H1 (cell line): ENCODE data around the gene CNOT6. TPM values are rescaled to one million over a fixed set of nuclear protein-coding genes. Genes with fewer than 3 reads are reported as not detected.

Source experiments
- CTCF ChIA-PET: fragments of 300-600 bp; sonication (Branson Sonifier 250); formaldehyde crosslinking; loops from one replicate; lab custom pipeline; 2021; ENCODE audit not compliant: partially characterized antibody; lab: Charles Lee
- POLR2A ChIA-PET: fragments of 300-600 bp; sonication (Branson Sonifier 250); formaldehyde crosslinking; loops from one replicate; lab custom pipeline; 2021; ENCODE audit warnings: inconsistent platforms; ENCODE audit not compliant: partially characterized antibody; lab: Charles Lee
- DNase-seq, 2 experiments: peaks; one replicate each; pipeline versions ENCODE4 v3.0.0 to v3.0.0-alpha.2; 2010 to 2022; ENCODE audit warnings: low spot score in 2 of 2, low read depth in 1 of 2, mixed read lengths in 1 of 2
- FAIRE-seq: peaks from 2 replicates; lab custom pipeline; 2011; peaks lifted over from hg19 to GRCh38; lab: Jason Lieb, UNC
- H2AFZ ChIP-seq: 2 replicates; pipeline ENCODE4 v1.8.1; 2012; ENCODE audit warnings: low read length, inconsistent platforms
- H2AK5ac ChIP-seq: 2 replicates; pipeline ENCODE4 v1.6.1; 2013; ENCODE audit warnings: low read depth, low read length
- H2BK120ac ChIP-seq: replicated peaks from 2 replicates; pipeline ENCODE3; 2013; ENCODE audit warnings: low read depth, low read length, inconsistent platforms
- H2BK12ac ChIP-seq: 2 replicates; pipeline ENCODE4 v1.6.1; 2013; ENCODE audit warnings: low read depth, low read length
- H2BK15ac ChIP-seq: 2 replicates; pipeline ENCODE4 v1.6.1; 2013; ENCODE audit warnings: low read length
- H2BK20ac ChIP-seq: 2 replicates; pipeline ENCODE4 v1.6.1; 2013; ENCODE audit warnings: low read length
- H2BK5ac ChIP-seq: 2 replicates; pipeline ENCODE4 v1.6.1; 2013; ENCODE audit warnings: low read depth, low read length
- H3K14ac ChIP-seq: 2 replicates; pipeline ENCODE4 v1.6.1; 2013; ENCODE audit warnings: inconsistent platforms; ENCODE audit not compliant: insufficient read length
- H3K18ac ChIP-seq: 2 replicates; pipeline ENCODE4 v1.6.1; 2013; ENCODE audit warnings: low read length; ENCODE audit errors: extremely low read depth
- H3K23ac ChIP-seq: 2 replicates; pipeline ENCODE4 v1.6.1; 2013; ENCODE audit warnings: inconsistent platforms; ENCODE audit not compliant: insufficient read length
- H3K23me2 ChIP-seq: 2 replicates; pipeline ENCODE4 v1.6.1; 2013; ENCODE audit warnings: low read depth, low read length
- H3K27ac ChIP-seq: 2 replicates; pipeline ENCODE4 v1.6.1; 2011; ENCODE audit warnings: low read depth, low read length, inconsistent platforms
- H3K27me3 ChIP-seq, 4 experiments: replicated peaks in 1 of 4; 1 replicate in 1 of 4; 2 replicates in 3 of 4; pipeline versions ENCODE4 v1.6.1 to v1.8.1; 2011 to 2013; ENCODE audit warnings: low read length in 3 of 4, mild to moderate bottlenecking in 3 of 4, inconsistent platforms in 2 of 4, mixed read lengths in 2 of 4, moderate library complexity in 1 of 4; ENCODE audit not compliant: control insufficient read depth in 3 of 4, insufficient read depth in 3 of 4; ENCODE audit errors: extremely low read depth in 1 of 4
- H3K36me3 ChIP-seq, 4 experiments: 2 replicates each; pipeline versions ENCODE4 v1.6.1 to v1.8.1; 2011 to 2013; ENCODE audit warnings: mild to moderate bottlenecking in 4 of 4, low read length in 3 of 4, moderate library complexity in 2 of 4, control low read depth in 1 of 4, inconsistent platforms in 1 of 4; ENCODE audit not compliant: insufficient read depth in 4 of 4, control insufficient read depth in 2 of 4
- H3K4ac ChIP-seq: replicated peaks from 2 replicates; pipeline ENCODE3; 2013; ENCODE audit warnings: low read length, low read depth, mixed read lengths, inconsistent platforms; ENCODE audit not compliant: insufficient read length
- H3K4me1 ChIP-seq, 4 experiments: replicated peaks in 1 of 4; 1 replicate in 1 of 4; 2 replicates in 3 of 4; pipeline versions ENCODE4 v1.6.1 to v1.8.1; 2011 to 2013; ENCODE audit warnings: low read length in 3 of 4, inconsistent platforms in 2 of 4, mixed read lengths in 1 of 4; ENCODE audit not compliant: insufficient read depth in 4 of 4, control insufficient read depth in 3 of 4
- H3K4me2 ChIP-seq, 2 experiments: 2 replicates each; pipeline versions ENCODE4 v1.6.1 to v1.8.1; 2011 to 2013; ENCODE audit warnings: low read depth in 2 of 2, low read length in 2 of 2, control low read depth in 1 of 2, inconsistent platforms in 1 of 2, mild to moderate bottlenecking in 1 of 2; ENCODE audit not compliant: insufficient read depth in 1 of 2
- H3K4me3 ChIP-seq, 4 experiments: fragments of 200-600, 300-600 bp in 1 of 4; sonication (generic), shearing (Covaris generic), sonication (Bioruptor Twin) in 1 of 4; 2 replicates each; pipeline versions ENCODE4 v1.5.1 to v1.8.1; 2011 to 2016; ENCODE audit warnings: low read length in 4 of 4, low read depth in 3 of 4, control low read depth in 2 of 4, inconsistent platforms in 2 of 4, mild to moderate bottlenecking in 2 of 4, mixed read lengths in 1 of 4, moderate library complexity in 1 of 4; ENCODE audit not compliant: insufficient read depth in 2 of 4; ENCODE audit errors: extremely low read depth in 1 of 4
- H3K56ac ChIP-seq: replicated peaks from 2 replicates; pipeline ENCODE3; 2013; ENCODE audit warnings: low read depth, mild to moderate bottlenecking, mixed read lengths, low read length, inconsistent platforms; ENCODE audit not compliant: insufficient read length
- H3K79me1 ChIP-seq: 2 replicates; pipeline ENCODE4 v1.6.1; 2013; ENCODE audit warnings: low read depth, low read length, control low read depth
- H3K79me2 ChIP-seq, 2 experiments: 2 replicates each; pipeline versions ENCODE4 v1.6.1 to v1.8.1; 2012 to 2013; ENCODE audit warnings: low read length in 2 of 2, mild to moderate bottlenecking in 2 of 2, inconsistent platforms in 1 of 2; ENCODE audit not compliant: insufficient read depth in 2 of 2, control insufficient read depth in 1 of 2
- H3K9ac ChIP-seq, 4 experiments: replicated peaks in 1 of 4; 1 replicate in 1 of 4; 2 replicates in 3 of 4; pipeline versions ENCODE4 v1.6.1 to v1.8.1; 2011 to 2013; ENCODE audit warnings: low read depth in 3 of 4, low read length in 3 of 4, control low read depth in 2 of 4, mild to moderate bottlenecking in 2 of 4, moderate library complexity in 2 of 4, inconsistent platforms in 1 of 4; ENCODE audit errors: extremely low read depth in 1 of 4
- H3K9me3 ChIP-seq, 2 experiments: 2 replicates each; pipeline versions ENCODE4 v1.6.1 to v1.8.1; 2012 to 2013; ENCODE audit warnings: mild to moderate bottlenecking in 2 of 2, moderate library complexity in 2 of 2, control low read depth in 1 of 2, inconsistent platforms in 1 of 2, low read depth in 1 of 2, low read length in 1 of 2, mixed read lengths in 1 of 2; ENCODE audit not compliant: insufficient read depth in 2 of 2
- H4K20me1 ChIP-seq, 2 experiments: replicated peaks in 1 of 2; 2 replicates each; pipeline versions ENCODE3 to v1.8.1; 2011 to 2013; ENCODE audit warnings: inconsistent platforms in 2 of 2, low read length in 2 of 2, mild to moderate bottlenecking in 1 of 2; ENCODE audit not compliant: insufficient read depth in 2 of 2, control insufficient read depth in 1 of 2
- H4K5ac ChIP-seq: 2 replicates; pipeline ENCODE4 v1.6.1; 2013; ENCODE audit warnings: low read length, low read depth, mixed read lengths, inconsistent platforms; ENCODE audit not compliant: insufficient read length
- H4K8ac ChIP-seq: 2 replicates; pipeline ENCODE4 v1.8.0; 2013; ENCODE audit warnings: mild to moderate bottlenecking, moderate library complexity, low read length, inconsistent platforms; ENCODE audit not compliant: insufficient read depth; ENCODE audit errors: extremely low read depth
- H4K91ac ChIP-seq: replicated peaks from 2 replicates; pipeline ENCODE3; 2013; ENCODE audit warnings: low read length, mixed read lengths, inconsistent platforms; ENCODE audit not compliant: insufficient read length
- BACH1 ChIP-seq: IDR thresholded peaks from 2 replicates; pipeline ENCODE4 v1.6.1; 2012; ENCODE audit warnings: low read length, improper control_type of control experiment
- CBX5 ChIP-seq: fragments of 300-800, 300-1000 bp; sonication (generic); IDR thresholded peaks from 2 replicates; pipeline ENCODE4 v1.7.1; 2016; ENCODE audit warnings: antibody characterized with exemption, low read length, low read depth
- EP300 ChIP-seq, 2 experiments: IDR thresholded peaks; 1 replicate in 1 of 2; 2 replicates in 1 of 2; pipeline ENCODE4 v1.6.1; 2011 to 2012; ENCODE audit warnings: low read depth in 2 of 2, low read length in 2 of 2, mild to moderate bottlenecking in 2 of 2, borderline replicate concordance in 1 of 2, inconsistent platforms in 1 of 2, moderate library complexity in 1 of 2
- KDM4A ChIP-seq: IDR thresholded peaks from one replicate; pipeline ENCODE4 v1.7.1; 2012; ENCODE audit warnings: low read depth, mild to moderate bottlenecking, moderate library complexity, low read length, inconsistent platforms; ENCODE audit not compliant: severe bottlenecking
- NANOG ChIP-seq: IDR thresholded peaks from 2 replicates; pipeline ENCODE4 v1.6.1; 2011; ENCODE audit warnings: low read length, low read depth, mild to moderate bottlenecking, inconsistent platforms; ENCODE audit not compliant: insufficient read depth, poor library complexity, severe bottlenecking
- NRF1 ChIP-seq: IDR thresholded peaks from 2 replicates; pipeline ENCODE4 v1.6.1; 2011; ENCODE audit warnings: mild to moderate bottlenecking, low read depth, low read length, improper control_type of control experiment
- PHF8 ChIP-seq: fragments of 200-600 bp; sonication (generic); conservative IDR thresholded peaks from 2 replicates; pipeline ENCODE4 v1.7.1; 2012; ENCODE audit warnings: low read depth, mild to moderate bottlenecking, inconsistent platforms, low read length, moderate library complexity
- RNF2 ChIP-seq: fragments of 200-900, 300-1000 bp; sonication (generic); IDR thresholded peaks from 2 replicates; pipeline ENCODE4 v1.7.1; 2016; ENCODE audit warnings: borderline replicate concordance, low read depth, mild to moderate bottlenecking, antibody characterized with exemption, low read length; ENCODE audit not compliant: poor library complexity, severe bottlenecking; ENCODE audit errors: missing control alignments
- SAP30 ChIP-seq: fragments of 300-600 bp; sonication (generic); IDR thresholded peaks from 2 replicates; pipeline ENCODE4 v1.7.1; 2012; ENCODE audit warnings: low read length, moderate library complexity, mild to moderate bottlenecking, inconsistent platforms; ENCODE audit not compliant: insufficient read depth, insufficient replicate concordance
- SP4 ChIP-seq: IDR thresholded peaks from 2 replicates; pipeline ENCODE4 v1.6.1; 2012; ENCODE audit warnings: low read length, inconsistent platforms
- TAF1 ChIP-seq: IDR thresholded peaks from 2 replicates; pipeline ENCODE4 v1.6.1; 2011; ENCODE audit warnings: mild to moderate bottlenecking, low read depth, low read length
- TAF7 ChIP-seq: optimal IDR thresholded peaks from 2 replicates; pipeline ENCODE3; 2011; ENCODE audit warnings: low read depth, mild to moderate bottlenecking, inconsistent platforms, low read length, moderate library complexity, borderline replicate concordance
- WGBS, 2 experiments: shearing (Covaris generic) in 1 of 2; methylation state at CpG; one replicate each; pipeline versions ENCODE4 v1.1.6 to v1.1.7; 2013 to 2015; ENCODE audit warnings: low lambda C conversion rate in 2 of 2, mixed read lengths in 2 of 2, inconsistent platforms in 1 of 2, low coverage in 1 of 2, missing lambda C conversion rate in 1 of 2; ENCODE audit not compliant: insufficient replicate concordance in 2 of 2, insufficient coverage in 1 of 2, insufficient read length in 1 of 2; ENCODE audit errors: extremely low coverage in 1 of 2, missing lambda C conversion rate in 1 of 2; 5-methylcytosine and 5-hydroxymethylcytosine counted together
- polyA plus RNA-seq, 7 experiments: library from polyadenylated mRNA; depleted of rRNA in 3 of 7; stranded (reverse) in 5 of 7; unstranded in 2 of 7; fragments of >200 nt in 5 of 7; fragments of 200-250 nt in 2 of 7; gene quantifications; 1 replicate in 5 of 7; 2 replicates in 1 of 7; 4 replicates in 1 of 7; pipeline versions ENCODE4 v1.2.1 to v1.2.3, GENCODE V29; 2011 to 2013; ENCODE audit warnings: missing spikeins in 2 of 7, mixed read lengths in 2 of 7
- total RNA-seq: library from RNA; stranded (reverse); fragmentation: NEBNext Ultra II Directional; extraction: Animal tissue kit (Norgen Biotek cat#: 25700); gene quantifications from 2 replicates; pipeline ENCODE4 v1.2.1, GENCODE V29; 2021

The CNOT6 gene
- total and polyA plus RNA-seq, 2 of the 8 experiments (the other 6 are each of a cell fraction or from before 2014, with no cell fraction given): 10.7 to 45.4 TPM

- H2AFZ ChIP-seq: no peak overlapping the region
- no peak overlapping the region for H3K14ac ChIP-seq
- TF ChIP-seq RNF2: no peak
- TF ChIP-seq EP300 (IDR thresholded peaks at IDR 0.05; ENCODE audit: borderline replicate concordance in 1 of 2, low read depth in 2 of 2, low read length in 2 of 2): no peak
- TF ChIP-seq SP4: no peak
- no peak for TF ChIP-seq NRF1
- TF ChIP-seq TAF1: no peak
- no peak for TF ChIP-seq SAP30
- no peak for TF ChIP-seq TAF7
- no peak for TF ChIP-seq NANOG
- no peak for TF ChIP-seq KDM4A
- TF ChIP-seq BACH1: no peak
- no peak for TF ChIP-seq CBX5
- TF ChIP-seq PHF8: no peak
Observed at GRCh38 chr5:180471866-180472265, 22.3 kb upstream of the CNOT6 start.

More at GRCh38 chr5:180471866-180472265, 22.3 kb upstream of the CNOT6 start:
- ChIA-PET CTCF (interaction anchor here (0.6 to 8.9 kb wide), 30 partner anchors 9 to 355 kb away, joined by 3 to 88 read pairs (median 6); partner anchors contain the start of genes MAPK9 and RASGEF1C), POLR2A (interaction anchor here (0.9 kb wide), 1 partner anchor 21 kb away, joined by 3 read pairs; no protein-coding TSS in a partner anchor)
- H2BK120ac ChIP-seq: no peak overlapping the region
- DNase-seq: no peak
- 88% methylated on average over 7 of the region's 7 CpGs; no CpG with 5 or more reads in 1 of the 2 experiments for WGBS, 2 experiments
- no peaks in the 10 kb centered on the region for H3K79me2 ChIP-seq
- no peak overlapping the region for H3K4ac ChIP-seq
- H2BK12ac ChIP-seq: no peak overlapping the region
- H4K20me1 ChIP-seq: no peaks in the 10 kb centered on the region
- 0 out of 2 replicates have a peak, but pooled peaks cover 2% of the 10 kb centered on the region for H3K23me2 ChIP-seq
- H3K56ac ChIP-seq: no peak overlapping the region
- H2BK5ac ChIP-seq: no peak overlapping the region
- no peak overlapping the region for H2BK20ac ChIP-seq
- H3K4me3 ChIP-seq: no peak overlapping the region
- no peak overlapping the region for H3K18ac ChIP-seq
- no peak overlapping the region; a peak in 1 of 7 replicates for H3K9ac ChIP-seq
- H2BK15ac ChIP-seq: no peak overlapping the region
- no peak overlapping the region for H3K23ac ChIP-seq
- no peaks in the 10 kb centered on the region for H3K9me3 ChIP-seq
- no peaks in the 10 kb centered on the region for H3K36me3 ChIP-seq
- H3K27me3 ChIP-seq: no peaks in the 10 kb centered on the region; a peak in 1 of 7 replicates
- no peak overlapping the region; the same call in 1 of the 2 replicates for H4K8ac ChIP-seq
- no peak overlapping the region for H2AK5ac ChIP-seq
- no peak for FAIRE-seq
- no peaks in the 10 kb centered on the region for H3K79me1 ChIP-seq
- H3K4me2 ChIP-seq: no peak overlapping the region
- no peak overlapping the region for H4K5ac ChIP-seq
- H3K4me1 ChIP-seq: no peaks in the 10 kb centered on the region
- H4K91ac ChIP-seq: no peak overlapping the region
- no peak overlapping the region for H3K27ac ChIP-seq
